Measurements from ENCODE around the gene FAP.

Gene FAP

DNA sequence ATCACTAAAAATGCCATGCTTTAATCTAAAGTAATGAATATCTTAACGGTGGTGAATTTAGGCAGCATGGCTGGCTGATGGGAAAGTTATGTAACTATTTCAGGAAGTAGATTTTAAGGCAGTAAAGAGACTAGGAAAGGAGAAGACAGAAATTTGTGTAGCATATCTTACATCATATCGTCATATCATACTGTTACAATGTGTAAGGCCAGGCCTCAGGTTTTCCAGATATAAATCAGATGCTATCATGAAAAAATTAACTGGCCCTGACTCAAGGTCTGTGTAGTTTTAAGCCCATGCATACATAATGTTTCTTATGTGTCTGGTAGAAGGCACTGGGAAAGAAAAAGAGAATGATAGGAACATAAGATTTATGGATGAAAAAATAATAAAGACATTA, 8.9 kb upstream of the FAP start:
- TF ChIP-seq SIN3A (IDR thresholded peaks at IDR 0.05; ENCODE audit: borderline replicate concordance, insufficient read depth, low read length) (no peak), FOXP2 (optimal IDR thresholded peaks at IDR 0.05; ENCODE audit: borderline replicate concordance, extremely low read depth, extremely low read length, insufficient read depth) (no peak), POLR2AphosphoS5 (IDR thresholded peaks at IDR 0.05; ENCODE audit: low read depth, low read length) (no peak), TAF1 (IDR thresholded peaks at IDR 0.05; ENCODE audit: borderline replicate concordance, insufficient read depth, low read length) (no peak)
- TF ChIP-seq, protein P1, sequence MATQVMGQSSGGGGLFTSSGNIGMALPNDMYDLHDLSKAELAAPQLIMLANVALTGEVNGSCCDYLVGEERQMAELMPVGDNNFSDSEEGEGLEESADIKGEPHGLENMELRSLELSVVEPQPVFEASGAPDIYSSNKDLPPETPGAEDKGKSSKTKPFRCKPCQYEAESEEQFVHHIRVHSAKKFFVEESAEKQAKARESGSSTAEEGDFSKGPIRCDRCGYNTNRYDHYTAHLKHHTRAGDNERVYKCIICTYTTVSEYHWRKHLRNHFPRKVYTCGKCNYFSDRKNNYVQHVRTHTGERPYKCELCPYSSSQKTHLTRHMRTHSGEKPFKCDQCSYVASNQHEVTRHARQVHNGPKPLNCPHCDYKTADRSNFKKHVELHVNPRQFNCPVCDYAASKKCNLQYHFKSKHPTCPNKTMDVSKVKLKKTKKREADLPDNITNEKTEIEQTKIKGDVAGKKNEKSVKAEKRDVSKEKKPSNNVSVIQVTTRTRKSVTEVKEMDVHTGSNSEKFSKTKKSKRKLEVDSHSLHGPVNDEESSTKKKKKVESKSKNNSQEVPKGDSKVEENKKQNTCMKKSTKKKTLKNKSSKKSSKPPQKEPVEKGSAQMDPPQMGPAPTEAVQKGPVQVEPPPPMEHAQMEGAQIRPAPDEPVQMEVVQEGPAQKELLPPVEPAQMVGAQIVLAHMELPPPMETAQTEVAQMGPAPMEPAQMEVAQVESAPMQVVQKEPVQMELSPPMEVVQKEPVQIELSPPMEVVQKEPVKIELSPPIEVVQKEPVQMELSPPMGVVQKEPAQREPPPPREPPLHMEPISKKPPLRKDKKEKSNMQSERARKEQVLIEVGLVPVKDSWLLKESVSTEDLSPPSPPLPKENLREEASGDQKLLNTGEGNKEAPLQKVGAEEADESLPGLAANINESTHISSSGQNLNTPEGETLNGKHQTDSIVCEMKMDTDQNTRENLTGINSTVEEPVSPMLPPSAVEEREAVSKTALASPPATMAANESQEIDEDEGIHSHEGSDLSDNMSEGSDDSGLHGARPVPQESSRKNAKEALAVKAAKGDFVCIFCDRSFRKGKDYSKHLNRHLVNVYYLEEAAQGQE (IDR thresholded peaks at IDR 0.05; ENCODE audit: insufficient read depth in 1 of 2, low read depth in 2 of 2, low read length in 2 of 2): no peak

DNA sequence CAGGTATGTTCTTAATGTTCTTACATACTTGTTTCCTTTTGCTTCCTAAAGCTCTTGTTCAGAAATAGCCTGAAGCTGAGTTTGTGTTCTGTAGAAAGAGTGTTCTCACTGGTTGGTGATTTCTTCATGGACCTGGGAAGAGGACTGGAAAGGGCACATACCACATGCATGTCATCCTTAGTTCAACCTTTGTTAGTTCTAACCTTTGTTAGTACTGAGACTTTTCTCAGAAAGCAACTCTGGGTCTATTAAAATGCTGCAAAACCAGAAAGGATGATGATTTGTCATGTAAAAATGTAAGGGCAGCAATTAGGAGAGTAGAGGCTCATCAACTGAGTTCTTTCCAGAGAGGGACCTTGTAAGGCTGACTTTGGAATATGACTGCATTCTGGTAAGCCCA, 2.5 kb upstream of the FAP start:
- TF ChIP-seq TAF1 (IDR thresholded peaks at IDR 0.05; ENCODE audit: borderline replicate concordance, insufficient read depth, low read length): no peak
- no peak for TF ChIP-seq SIN3A (IDR thresholded peaks at IDR 0.05; ENCODE audit: borderline replicate concordance, insufficient read depth, low read length)
- no peak for TF ChIP-seq FOXP2 (optimal IDR thresholded peaks at IDR 0.05; ENCODE audit: borderline replicate concordance, extremely low read depth, extremely low read length, insufficient read depth)
- no peak for TF ChIP-seq POLR2AphosphoS5 (IDR thresholded peaks at IDR 0.05; ENCODE audit: low read depth, low read length)
- TF ChIP-seq, protein P1 (IDR thresholded peaks at IDR 0.05; ENCODE audit: insufficient read depth in 1 of 2, low read depth in 2 of 2, low read length in 2 of 2): no peak

DNA sequence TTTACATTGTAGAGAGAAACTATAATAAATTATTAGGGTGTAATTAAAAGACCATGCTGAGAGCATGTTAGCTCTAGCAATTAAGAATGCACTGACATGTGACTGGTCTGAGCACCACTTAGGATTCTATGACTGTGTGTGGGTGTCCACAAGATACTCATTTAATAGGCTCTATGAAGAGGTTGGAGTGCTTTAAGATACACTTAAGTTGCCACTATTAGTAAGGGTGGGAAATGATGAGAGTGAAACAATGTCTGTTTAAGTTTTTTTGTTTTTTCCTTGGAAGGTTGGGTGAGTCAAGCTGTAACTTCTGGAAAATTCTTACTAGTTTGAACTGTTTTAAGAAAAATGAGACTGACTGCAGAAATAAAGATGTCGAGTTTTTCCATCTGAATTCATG, 1.8 kb upstream of the FAP start:
- TF ChIP-seq, protein P1 (IDR thresholded peaks at IDR 0.05; ENCODE audit: insufficient read depth in 1 of 2, low read depth in 2 of 2, low read length in 2 of 2): no peak
- TF ChIP-seq SIN3A (IDR thresholded peaks at IDR 0.05; ENCODE audit: borderline replicate concordance, insufficient read depth, low read length) (no peak), POLR2AphosphoS5 (IDR thresholded peaks at IDR 0.05; ENCODE audit: low read depth, low read length) (no peak), TAF1 (IDR thresholded peaks at IDR 0.05; ENCODE audit: borderline replicate concordance, insufficient read depth, low read length) (no peak), FOXP2 (optimal IDR thresholded peaks at IDR 0.05; ENCODE audit: borderline replicate concordance, extremely low read depth, extremely low read length, insufficient read depth) (no peak)

DNA sequence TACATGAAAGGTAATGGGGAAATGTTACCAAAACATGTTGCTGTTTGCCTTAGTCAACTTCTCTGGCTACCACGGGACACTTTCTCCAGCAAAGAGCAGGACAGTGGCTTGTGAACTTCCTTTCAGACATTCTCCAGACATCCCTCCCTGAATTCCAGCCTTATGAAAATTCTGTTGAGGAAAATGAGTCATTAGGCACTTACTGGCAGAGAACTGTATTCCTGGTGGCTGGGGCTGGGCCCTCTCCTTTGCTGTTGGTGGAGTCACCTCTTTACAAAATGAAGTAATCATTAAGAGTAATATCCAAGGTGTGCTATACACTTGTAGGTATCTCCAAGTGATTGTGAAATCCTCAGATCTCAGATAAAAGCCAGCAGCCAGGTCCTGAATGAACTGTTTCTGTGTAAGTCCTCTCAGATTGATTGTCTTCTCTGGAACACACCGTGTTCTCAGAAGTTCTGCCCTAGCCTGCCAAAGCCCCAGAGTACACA, 1.3 kb upstream of the FAP start:
- no peak for TF ChIP-seq SIN3A (IDR thresholded peaks at IDR 0.05; ENCODE audit: borderline replicate concordance, insufficient read depth, low read length)
- TF ChIP-seq POLR2AphosphoS5 (IDR thresholded peaks at IDR 0.05; ENCODE audit: low read depth, low read length): no peak
- no peak for TF ChIP-seq FOXP2 (optimal IDR thresholded peaks at IDR 0.05; ENCODE audit: borderline replicate concordance, extremely low read depth, extremely low read length, insufficient read depth)
- TF ChIP-seq TAF1 (IDR thresholded peaks at IDR 0.05; ENCODE audit: borderline replicate concordance, insufficient read depth, low read length): no peak
- TF ChIP-seq, protein P1 (IDR thresholded peaks at IDR 0.05; ENCODE audit: insufficient read depth in 1 of 2, low read depth in 2 of 2, low read length in 2 of 2): no peak

DNA sequence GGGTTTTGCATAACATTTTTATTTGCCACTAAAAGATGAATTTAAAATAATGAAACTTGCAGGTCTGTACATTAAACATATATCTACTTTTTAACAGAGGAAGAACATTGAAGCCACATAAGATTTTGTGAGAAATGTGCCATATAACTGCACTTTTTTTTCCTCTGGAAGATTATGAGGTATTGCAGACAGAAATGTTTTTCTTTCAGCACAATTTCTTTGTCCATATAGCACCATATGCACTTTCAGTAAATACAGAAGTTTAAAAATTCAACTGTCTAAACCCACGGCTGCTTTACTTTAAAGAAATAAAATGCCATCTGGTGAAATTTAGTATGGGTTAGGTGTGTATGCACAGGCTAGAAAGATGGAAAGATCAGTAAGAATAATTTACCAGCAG, 470 bp upstream of the FAP start:
- TF ChIP-seq TAF1 (IDR thresholded peaks at IDR 0.05; ENCODE audit: borderline replicate concordance, insufficient read depth, low read length) (no peak), SIN3A (IDR thresholded peaks at IDR 0.05; ENCODE audit: borderline replicate concordance, insufficient read depth, low read length) (no peak), FOXP2 (optimal IDR thresholded peaks at IDR 0.05; ENCODE audit: borderline replicate concordance, extremely low read depth, extremely low read length, insufficient read depth) (no peak), POLR2AphosphoS5 (IDR thresholded peaks at IDR 0.05; ENCODE audit: low read depth, low read length) (no peak)
- TF ChIP-seq, protein P1 (IDR thresholded peaks at IDR 0.05; ENCODE audit: insufficient read depth in 1 of 2, low read depth in 2 of 2, low read length in 2 of 2): no peak
